SU-DHL-6 (cell line): Measurements from ENCODE around the gene EIF4G1.

Experiments used
- EZH2phosphoT487 ChIP-seq: fragments of 200-600 bp; sonication (generic), shearing (Covaris generic); conservative IDR thresholded peaks from 2 replicates; pipeline ENCODE4 v1.6.1; 2018; ENCODE audit warnings: mild to moderate bottlenecking, antibody characterized with exemption, low read length, moderate library complexity, mixed read lengths
- TF ChIP-seq, protein P1 (sequence below): fragments of 200-600 bp; sonication (generic); IDR thresholded peaks from one replicate; pipeline ENCODE4 v1.5.1; 2017; ENCODE audit warnings: antibody characterized with exemption, mild to moderate bottlenecking, low read length, moderate library complexity; ENCODE audit not compliant: insufficient read depth, poor library complexity, severe bottlenecking

DNA sequence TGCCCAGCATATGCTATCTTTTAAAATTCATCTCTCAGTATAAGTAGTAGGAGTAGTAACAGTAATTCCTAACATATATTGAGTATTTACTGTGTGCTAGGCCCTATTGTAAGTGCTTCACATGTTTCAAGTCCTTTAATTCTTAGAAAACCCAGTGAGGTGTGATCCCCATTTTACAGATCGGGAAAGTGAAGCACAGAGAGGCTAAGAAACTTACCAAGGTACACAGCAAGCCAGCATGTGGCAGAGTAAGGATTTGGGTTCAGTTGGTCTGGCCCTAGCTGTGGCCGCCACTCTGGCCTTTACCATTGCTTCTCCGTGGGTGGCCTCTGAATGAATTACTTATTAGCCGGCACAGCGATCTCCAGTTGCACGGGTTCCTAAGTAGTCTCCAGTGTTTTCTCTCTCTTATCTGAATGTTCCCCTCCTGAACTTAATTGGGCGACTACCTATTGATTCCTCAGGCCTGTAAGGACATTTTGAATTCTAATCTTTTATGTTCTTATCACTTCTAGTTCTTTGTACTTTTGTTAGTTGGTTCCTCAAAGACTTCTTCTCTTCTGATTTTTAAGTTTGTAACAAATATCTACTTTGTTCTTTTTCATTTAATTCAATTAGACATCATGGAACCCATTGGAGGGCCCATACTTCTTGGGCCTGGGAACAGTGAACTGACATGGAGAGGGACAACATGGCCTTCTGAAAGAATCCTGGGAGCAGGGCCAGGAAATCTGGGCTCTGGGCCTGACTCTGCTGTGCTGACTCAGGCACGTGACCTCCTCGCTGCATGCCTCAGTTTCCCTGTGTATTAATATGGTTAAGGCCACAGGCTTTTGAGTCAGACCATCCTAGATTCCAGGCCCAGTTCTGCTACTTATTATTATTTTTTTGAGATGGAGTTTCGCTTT lies 35.4 kb downstream of the EIF4G1 start:
- TF ChIP-seq, protein P1, sequence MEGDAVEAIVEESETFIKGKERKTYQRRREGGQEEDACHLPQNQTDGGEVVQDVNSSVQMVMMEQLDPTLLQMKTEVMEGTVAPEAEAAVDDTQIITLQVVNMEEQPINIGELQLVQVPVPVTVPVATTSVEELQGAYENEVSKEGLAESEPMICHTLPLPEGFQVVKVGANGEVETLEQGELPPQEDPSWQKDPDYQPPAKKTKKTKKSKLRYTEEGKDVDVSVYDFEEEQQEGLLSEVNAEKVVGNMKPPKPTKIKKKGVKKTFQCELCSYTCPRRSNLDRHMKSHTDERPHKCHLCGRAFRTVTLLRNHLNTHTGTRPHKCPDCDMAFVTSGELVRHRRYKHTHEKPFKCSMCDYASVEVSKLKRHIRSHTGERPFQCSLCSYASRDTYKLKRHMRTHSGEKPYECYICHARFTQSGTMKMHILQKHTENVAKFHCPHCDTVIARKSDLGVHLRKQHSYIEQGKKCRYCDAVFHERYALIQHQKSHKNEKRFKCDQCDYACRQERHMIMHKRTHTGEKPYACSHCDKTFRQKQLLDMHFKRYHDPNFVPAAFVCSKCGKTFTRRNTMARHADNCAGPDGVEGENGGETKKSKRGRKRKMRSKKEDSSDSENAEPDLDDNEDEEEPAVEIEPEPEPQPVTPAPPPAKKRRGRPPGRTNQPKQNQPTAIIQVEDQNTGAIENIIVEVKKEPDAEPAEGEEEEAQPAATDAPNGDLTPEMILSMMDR: no peak
- TF ChIP-seq EZH2phosphoT487: no peak
